MM.1S (cell line): ENCODE results near the gene IFI30.

Experiments
- DNase-seq: peaks from one replicate; pipeline ENCODE4 v3.0.0-alpha.2; 2015
- H2AFZ ChIP-seq: fragments of 300-600 bp; sonication (generic); 2 replicates; pipeline ENCODE4 v1.6.0; 2016; ENCODE audit warnings: antibody characterized with exemption, low read length
- H3F3A ChIP-seq: fragments of 300-600 bp; sonication (generic); 2 replicates; pipeline ENCODE4 v1.6.1; 2016; ENCODE audit warnings: mild to moderate bottlenecking, antibody characterized with exemption, low read length, moderate library complexity, mixed read lengths; ENCODE audit not compliant: insufficient read depth
- H3K27ac ChIP-seq: fragments of 300-600 bp; sonication (generic); 2 replicates; pipeline ENCODE4 v1.5.1; 2016; ENCODE audit warnings: mild to moderate bottlenecking, low read length
- H3K27me3 ChIP-seq: fragments of 300-600 bp; sonication (generic); replicated peaks from 2 replicates; pipeline ENCODE4 v1.6.0; 2016; ENCODE audit warnings: low read length; ENCODE audit not compliant: insufficient read depth
- H3K36me3 ChIP-seq: fragments of 300-600 bp; sonication (generic); replicated peaks from 2 replicates; pipeline ENCODE4 v1.6.1; 2016; ENCODE audit warnings: mild to moderate bottlenecking, low read length, mixed read lengths; ENCODE audit not compliant: insufficient read depth
- H3K4me1 ChIP-seq: fragments of 300-600 bp; sonication (generic); 2 replicates; pipeline ENCODE4 v1.6.1; 2016; ENCODE audit warnings: low read length, mixed read lengths
- H3K4me2 ChIP-seq: fragments of 300-600 bp; sonication (generic); 2 replicates; pipeline ENCODE4 v1.6.0; 2016; ENCODE audit warnings: low read depth, low read length
- H3K4me3 ChIP-seq: fragments of 300-600 bp; sonication (generic); 2 replicates; pipeline ENCODE4 v1.5.1; 2016; ENCODE audit warnings: low read length, mixed read lengths
- H3K79me2 ChIP-seq: fragments of 300-600 bp; sonication (generic); 2 replicates; pipeline ENCODE4 v1.6.1; 2016; ENCODE audit warnings: mixed run types, low read length, mixed read lengths
- H3K9ac ChIP-seq: fragments of 300-600 bp; sonication (generic); 2 replicates; pipeline ENCODE4 v1.6.1; 2016; ENCODE audit warnings: low read length, mixed read lengths
- H3K9me2 ChIP-seq: fragments of 300-600 bp; sonication (generic); replicated peaks from 2 replicates; pipeline ENCODE4 v1.6.1; 2016; ENCODE audit warnings: mild to moderate bottlenecking, low read length, mixed read lengths; ENCODE audit not compliant: insufficient read depth
- H3K9me3 ChIP-seq: fragments of 300-600 bp; sonication (generic); replicated peaks from 2 replicates; pipeline ENCODE4 v1.6.1; 2016; ENCODE audit warnings: mild to moderate bottlenecking, low read length, mixed read lengths; ENCODE audit not compliant: insufficient read depth
- H4K20me1 ChIP-seq: fragments of 300-600 bp; sonication (generic); 2 replicates; pipeline ENCODE4 v1.6.1; 2016; ENCODE audit warnings: mild to moderate bottlenecking, low read length, moderate library complexity, mixed read lengths; ENCODE audit not compliant: insufficient read depth
- EZH2 ChIP-seq: fragments of 300-600 bp; sonication (generic); optimal IDR thresholded peaks from 2 replicates; pipeline ENCODE3; 2017; ENCODE audit warnings: low read depth, mild to moderate bottlenecking, antibody characterized with exemption, low read length, mixed read lengths
- EZH2phosphoT487 ChIP-seq: fragments of 300-600 bp; sonication (generic); IDR thresholded peaks from 2 replicates; pipeline ENCODE4 v1.6.1; 2018; ENCODE audit warnings: antibody characterized with exemption, low read length
- TF ChIP-seq, protein P1 (sequence below): fragments of 300-600 bp; sonication (generic); IDR thresholded peaks from 2 replicates; pipeline ENCODE4 v1.5.1; 2016; ENCODE audit warnings: antibody characterized with exemption, low read length, mixed read lengths

The IFI30 gene

DNA sequence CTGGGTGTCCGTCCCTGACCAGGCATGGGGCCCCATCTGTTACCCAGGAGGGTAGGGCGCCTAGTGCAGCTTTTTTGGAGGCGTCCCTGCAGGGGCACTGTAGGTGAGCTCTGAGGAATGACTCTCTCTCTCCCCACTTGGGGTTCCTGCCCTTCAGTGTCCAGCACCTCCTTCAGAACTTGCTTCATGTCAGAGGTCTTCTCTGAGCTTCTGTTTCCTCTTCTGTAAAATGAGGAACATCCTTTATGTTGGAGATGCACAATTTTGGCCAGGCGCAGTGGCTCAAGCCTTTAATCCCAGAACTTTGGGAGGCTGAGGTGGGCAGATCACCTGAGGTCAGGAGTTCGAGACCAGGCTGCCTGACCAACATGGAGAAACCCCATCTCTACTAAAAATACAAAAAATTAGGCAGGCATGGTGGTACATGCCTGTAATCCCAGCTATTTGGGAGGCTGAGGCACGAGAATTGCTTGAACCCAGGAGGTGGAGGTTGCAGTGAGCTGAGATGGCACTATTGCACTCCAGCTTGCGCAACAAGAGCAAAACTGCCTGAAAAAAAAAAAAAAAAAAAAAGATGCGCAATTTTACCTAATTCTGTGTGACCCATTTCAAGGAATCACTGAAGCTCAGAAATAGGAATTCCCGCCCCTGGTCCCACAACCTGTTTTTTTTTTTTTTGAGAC lies 35.8 kb upstream of the IFI30 start:
- H2AFZ ChIP-seq = no peak overlapping the region
- no peak overlapping the region for H3K9ac ChIP-seq

DNA sequence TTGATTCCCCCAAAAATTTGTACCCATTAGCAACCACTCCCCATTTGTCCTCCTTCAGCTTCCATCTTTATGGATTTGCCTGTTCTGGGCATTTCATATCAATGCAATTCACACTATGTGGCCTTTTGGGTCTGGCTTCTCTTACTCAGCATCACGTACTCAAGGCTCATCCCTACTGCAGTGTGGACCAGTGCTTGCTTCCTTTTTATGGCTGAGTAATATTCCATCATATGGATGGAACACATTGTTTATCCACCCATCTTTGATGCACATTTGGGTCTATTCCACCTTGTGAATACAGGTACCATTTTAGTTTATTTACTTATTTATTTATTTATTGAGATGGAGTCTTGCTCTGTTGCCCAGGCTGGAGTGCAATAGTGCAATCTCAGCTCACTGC lies 33.1 kb upstream of the IFI30 start:
- Histone ChIP-seq H3K4me2 (no peak overlapping the region), H3K36me3 (no peaks in the 10 kb centered on the region), H3K79me2 (no peaks in the 10 kb centered on the region), H2AFZ (no peak overlapping the region), H4K20me1 (no peaks in the 10 kb centered on the region), H3K9me2 (no peaks in the 10 kb centered on the region), H3K9ac (no peak overlapping the region), H3K27ac (no peak overlapping the region), H3K9me3 (no peaks in the 10 kb centered on the region), H3K4me1 (no peaks in the 10 kb centered on the region), H3K27me3 (no peaks in the 10 kb centered on the region), H3K4me3 (no peak overlapping the region), H3F3A (no peaks in the 10 kb centered on the region)
- DNase-seq = no peak
- TF ChIP-seq EZH2phosphoT487 (no peak), EZH2 (no peak)
- TF ChIP-seq, protein P1, sequence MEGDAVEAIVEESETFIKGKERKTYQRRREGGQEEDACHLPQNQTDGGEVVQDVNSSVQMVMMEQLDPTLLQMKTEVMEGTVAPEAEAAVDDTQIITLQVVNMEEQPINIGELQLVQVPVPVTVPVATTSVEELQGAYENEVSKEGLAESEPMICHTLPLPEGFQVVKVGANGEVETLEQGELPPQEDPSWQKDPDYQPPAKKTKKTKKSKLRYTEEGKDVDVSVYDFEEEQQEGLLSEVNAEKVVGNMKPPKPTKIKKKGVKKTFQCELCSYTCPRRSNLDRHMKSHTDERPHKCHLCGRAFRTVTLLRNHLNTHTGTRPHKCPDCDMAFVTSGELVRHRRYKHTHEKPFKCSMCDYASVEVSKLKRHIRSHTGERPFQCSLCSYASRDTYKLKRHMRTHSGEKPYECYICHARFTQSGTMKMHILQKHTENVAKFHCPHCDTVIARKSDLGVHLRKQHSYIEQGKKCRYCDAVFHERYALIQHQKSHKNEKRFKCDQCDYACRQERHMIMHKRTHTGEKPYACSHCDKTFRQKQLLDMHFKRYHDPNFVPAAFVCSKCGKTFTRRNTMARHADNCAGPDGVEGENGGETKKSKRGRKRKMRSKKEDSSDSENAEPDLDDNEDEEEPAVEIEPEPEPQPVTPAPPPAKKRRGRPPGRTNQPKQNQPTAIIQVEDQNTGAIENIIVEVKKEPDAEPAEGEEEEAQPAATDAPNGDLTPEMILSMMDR = no peak

More for the DNA sequence above, 35.8 kb upstream of the IFI30 start:
- no peak for DNase-seq
- no peak overlapping the region for H3K4me3 ChIP-seq
- no peaks in the 10 kb centered on the region for H3K9me2 ChIP-seq
- H3K9me3 ChIP-seq = no peaks in the 10 kb centered on the region
- H3K79me2 ChIP-seq = no peaks in the 10 kb centered on the region
- no peaks in the 10 kb centered on the region for H3K36me3 ChIP-seq
- no peaks in the 10 kb centered on the region for H3F3A ChIP-seq
- H4K20me1 ChIP-seq = no peaks in the 10 kb centered on the region
- no peak overlapping the region for H3K27ac ChIP-seq
- no peak for TF ChIP-seq EZH2
- no peak for TF ChIP-seq EZH2phosphoT487
- TF ChIP-seq, protein P1 = no peak
- H3K4me2 ChIP-seq = no peak overlapping the region
- no peaks in the 10 kb centered on the region for H3K27me3 ChIP-seq
- H3K4me1 ChIP-seq = no peaks in the 10 kb centered on the region

DNA sequence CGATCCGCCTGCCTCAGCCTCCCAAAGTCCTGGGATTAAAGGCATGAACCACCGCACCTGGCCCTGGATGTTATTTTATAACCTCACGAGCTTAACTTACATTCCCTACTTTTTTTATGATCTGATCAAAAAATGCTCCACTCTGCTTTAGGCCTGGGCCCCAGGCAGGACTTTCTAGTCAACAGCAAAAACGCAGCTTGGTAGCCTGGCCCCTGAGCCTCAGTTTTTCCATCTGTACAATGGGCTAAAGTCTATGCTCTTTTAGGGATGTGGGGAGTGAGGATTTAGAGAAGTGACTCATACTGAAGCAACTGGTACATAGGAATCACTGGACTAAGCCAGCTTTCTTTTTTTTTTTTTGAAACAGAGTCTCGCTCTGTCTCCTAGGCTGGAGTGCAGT lies 32.6 kb upstream of the IFI30 start:
- no peaks in the 10 kb centered on the region for H3F3A ChIP-seq
- DNase-seq = no peak
- no peaks in the 10 kb centered on the region for H3K27me3 ChIP-seq
- H4K20me1 ChIP-seq = no peaks in the 10 kb centered on the region
- no peaks in the 10 kb centered on the region for H3K79me2 ChIP-seq
- H3K4me3 ChIP-seq = no peak overlapping the region
- TF ChIP-seq, protein P1 = no peak
- TF ChIP-seq EZH2phosphoT487 (no peak), EZH2 (no peak)
- H3K4me2 ChIP-seq = no peak overlapping the region
- H3K4me1 ChIP-seq = no peaks in the 10 kb centered on the region
- no peaks in the 10 kb centered on the region for H3K36me3 ChIP-seq
- H3K9me3 ChIP-seq = no peaks in the 10 kb centered on the region
- H2AFZ ChIP-seq = no peak overlapping the region
- no peaks in the 10 kb centered on the region for H3K9me2 ChIP-seq
- H3K27ac ChIP-seq = no peak overlapping the region
- no peak overlapping the region for H3K9ac ChIP-seq
